Mesendoderm (in vitro differentiated cells): ENCODE data around the gene NHLRC4. TPM values are rescaled to one million over a fixed set of nuclear protein-coding genes. Genes with fewer than 3 reads are reported as not detected.

Source experiments
- DNase-seq: peaks from one replicate; pipeline ENCODE4 v3.0.0; 2013
- H2AK5ac ChIP-seq: 2 replicates; pipeline ENCODE4 v1.6.1; 2013; ENCODE audit warnings: low read length, inconsistent platforms
- H2BK120ac ChIP-seq: 2 replicates; pipeline ENCODE4 v1.6.1; 2013; ENCODE audit warnings: low read depth, mild to moderate bottlenecking, low read length, moderate library complexity, mixed read lengths
- H2BK15ac ChIP-seq: replicated peaks from 2 replicates; pipeline ENCODE4 v1.6.1; 2013; ENCODE audit warnings: low read depth, mild to moderate bottlenecking, moderate library complexity
- H2BK5ac ChIP-seq: 2 replicates; pipeline ENCODE4 v1.6.1; 2013; ENCODE audit warnings: low read length, inconsistent platforms
- H3K18ac ChIP-seq: 2 replicates; pipeline ENCODE4 v1.6.1; 2013; ENCODE audit warnings: mild to moderate bottlenecking, low read length, mixed read lengths
- H3K23ac ChIP-seq: one replicate; pipeline ENCODE4 v1.6.1; 2013; ENCODE audit warnings: low read length
- H3K27ac ChIP-seq: 2 replicates; pipeline ENCODE4 v1.5.1; 2013; ENCODE audit warnings: low read depth, mild to moderate bottlenecking, inconsistent platforms, low read length, moderate library complexity
- H3K27me3 ChIP-seq: 2 replicates; pipeline ENCODE4 v1.6.1; 2013; ENCODE audit warnings: low read length, control low read depth, mild to moderate bottlenecking, inconsistent platforms; ENCODE audit not compliant: insufficient read depth, poor library complexity
- H3K36me3 ChIP-seq: 2 replicates; pipeline ENCODE4 v1.6.1; 2013; ENCODE audit warnings: low read length, inconsistent platforms; ENCODE audit not compliant: control insufficient read depth, insufficient read depth
- H3K4ac ChIP-seq: one replicate; pipeline ENCODE4 v1.6.1; 2013; ENCODE audit warnings: low read depth, mild to moderate bottlenecking, low read length, moderate library complexity
- H3K4me1 ChIP-seq: 2 replicates; pipeline ENCODE4 v1.6.1; 2013; ENCODE audit warnings: low read depth, low read length, inconsistent platforms; ENCODE audit not compliant: control insufficient read depth
- H3K4me2 ChIP-seq: 2 replicates; pipeline ENCODE4 v1.6.1; 2013; ENCODE audit warnings: low read length
- H3K4me3 ChIP-seq: 2 replicates; pipeline ENCODE4 v1.5.1; 2013; ENCODE audit warnings: mild to moderate bottlenecking, low read length
- H3K56ac ChIP-seq: one replicate; pipeline ENCODE4 v1.6.1; 2013; ENCODE audit warnings: low read length
- H3K79me1 ChIP-seq: 2 replicates; pipeline ENCODE4 v1.6.1; 2013; ENCODE audit warnings: low read length, inconsistent platforms
- H3K79me2 ChIP-seq: 2 replicates; pipeline ENCODE4 v1.6.1; 2013; ENCODE audit warnings: mild to moderate bottlenecking, low read length; ENCODE audit not compliant: control insufficient read depth, insufficient read depth
- H3K9ac ChIP-seq: 2 replicates; pipeline ENCODE4 v1.6.1; 2013; ENCODE audit warnings: low read length, inconsistent platforms
- H4K5ac ChIP-seq: one replicate; pipeline ENCODE4 v1.6.1; 2013; ENCODE audit warnings: low read length
- H4K8ac ChIP-seq: one replicate; pipeline ENCODE4 v1.6.1; 2013; ENCODE audit warnings: low read depth, mild to moderate bottlenecking, control low read depth, low read length, moderate library complexity
- WGBS: extraction: QIAGEN DNeasy Blood & Tissue Kit; methylation state at CpG from one replicate; pipeline ENCODE4 v1.1.7; 2013; ENCODE audit warnings: low lambda C conversion rate, missing lambda C conversion rate; ENCODE audit not compliant: insufficient coverage; ENCODE audit errors: extremely low coverage; 5-methylcytosine and 5-hydroxymethylcytosine counted together
- polyA plus RNA-seq, 2 experiments: library from polyadenylated mRNA; stranded (reverse); fragments of 200-250 nt; gene quantifications; one replicate each; pipeline ENCODE4 v1.2.3, GENCODE V29; 2013

NHLRC4 gene
- 0.08 TPM for polyA plus RNA-seq (2013, experiment 1 of 2)
- 0.07 TPM for polyA plus RNA-seq (2013, experiment 2 of 2)

- peak within 1 kb of the TSS; percentile 29 for H3K4ac ChIP-seq
- H3K79me1 ChIP-seq = peaks cover 1% of the 10 kb centered on the region
- no CpG with 5 or more reads among the region's 26 CpGs for WGBS
- H3K27ac ChIP-seq = no peak within 1 kb of the TSS
- no peak within 1 kb of the TSS for H2BK5ac ChIP-seq
- no peak within 1 kb of the TSS for H3K4me2 ChIP-seq
- H3K9ac ChIP-seq = peak within 1 kb of the TSS; percentile 1
- H3K23ac ChIP-seq = no peak within 1 kb of the TSS
- peaks cover 4% of the 10 kb centered on the region for H3K4me1 ChIP-seq
- H3K27me3 ChIP-seq = no peaks in the 10 kb centered on the region
- H2BK15ac ChIP-seq = no peak within 1 kb of the TSS
- H3K56ac ChIP-seq = peak within 1 kb of the TSS; percentile 56
- H4K8ac ChIP-seq = no peak within 1 kb of the TSS
- DNase-seq = peak; percentile 76
- no peak within 1 kb of the TSS for H3K4me3 ChIP-seq
- H3K79me2 ChIP-seq = peaks cover 6% of the 10 kb centered on the region
- H3K36me3 ChIP-seq = no peaks in the 10 kb centered on the region
- no peak within 1 kb of the TSS for H2BK120ac ChIP-seq
- no peak within 1 kb of the TSS for H4K5ac ChIP-seq
- H3K18ac ChIP-seq = no peak within 1 kb of the TSS
- no peak within 1 kb of the TSS for H2AK5ac ChIP-seq
These were observed at the start of gene NHLRC4 for GRCh38 chr16:566475-567372. Gene NHLRC4, plus strand, starts transcription at chr16:567005. Its CDS starts 1,043 bp downstream, at chr16:568048.

- no peaks in the 10 kb centered on the region for H3K27me3 ChIP-seq
- no peak overlapping the region for H3K4me2 ChIP-seq
- no peak overlapping the region for H2BK120ac ChIP-seq
- H3K4me3 ChIP-seq = no peak overlapping the region
- H3K79me2 ChIP-seq = no peaks in the 10 kb centered on the region
- no peak overlapping the region for H3K4ac ChIP-seq
- no peak overlapping the region for H2AK5ac ChIP-seq
- no peaks in the 10 kb centered on the region for H3K79me1 ChIP-seq
- H3K18ac ChIP-seq = no peak overlapping the region
- no peak overlapping the region for H4K5ac ChIP-seq
- H2BK5ac ChIP-seq = no peak overlapping the region
- H3K56ac ChIP-seq = no peak overlapping the region
- no peaks in the 10 kb centered on the region for H3K4me1 ChIP-seq
- H3K23ac ChIP-seq = no peak overlapping the region
- no peak for DNase-seq
- no peak overlapping the region for H3K9ac ChIP-seq
- H2BK15ac ChIP-seq = no peak overlapping the region
- no peak overlapping the region for H3K27ac ChIP-seq
- H3K36me3 ChIP-seq = peaks cover 6% of the 10 kb centered on the region
- no CpG with 5 or more reads among the region's 9 CpGs for WGBS
- H4K8ac ChIP-seq = no peak overlapping the region
These were observed 47.9 kb upstream of the NHLRC4 start for GRCh38 chr16:518858-519257.

- H3K23ac ChIP-seq = no peak overlapping the region
- H3K27ac ChIP-seq = no peak overlapping the region
- no peaks in the 10 kb centered on the region for H3K27me3 ChIP-seq
- no peak overlapping the region for H3K56ac ChIP-seq
- no peak overlapping the region for H4K5ac ChIP-seq
- H2AK5ac ChIP-seq = no peak overlapping the region
- no peak overlapping the region for H3K18ac ChIP-seq
- H2BK5ac ChIP-seq = no peak overlapping the region
- no peak overlapping the region for H3K4me2 ChIP-seq
- H4K8ac ChIP-seq = no peak overlapping the region
- H2BK120ac ChIP-seq = no peak overlapping the region
- no peak for DNase-seq
- H3K79me2 ChIP-seq = no peaks in the 10 kb centered on the region
- no peaks in the 10 kb centered on the region for H3K4me1 ChIP-seq
- H3K36me3 ChIP-seq = peaks cover 6% of the 10 kb centered on the region
- H2BK15ac ChIP-seq = no peak overlapping the region
- no peak overlapping the region for H3K4me3 ChIP-seq
- no peak overlapping the region for H3K9ac ChIP-seq
- WGBS = no CpG with 5 or more reads among the region's 19 CpGs
- H3K79me1 ChIP-seq = no peaks in the 10 kb centered on the region
- H3K4ac ChIP-seq = no peak overlapping the region
These were observed 47.4 kb upstream of the NHLRC4 start for GRCh38 chr16:519425-519824.

- Histone ChIP-seq H3K56ac (no peak overlapping the region), H3K9ac (no peak overlapping the region), H3K4ac (no peak overlapping the region), H4K5ac (no peak overlapping the region), H2BK120ac (no peak overlapping the region), H2BK5ac (no peak overlapping the region), H3K4me1 (no peaks in the 10 kb centered on the region), H3K23ac (no peak overlapping the region), H2BK15ac (no peak overlapping the region), H3K79me1 (no peaks in the 10 kb centered on the region), H3K4me3 (no peak overlapping the region), H2AK5ac (no peak overlapping the region), H3K27ac (no peak overlapping the region), H3K79me2 (no peaks in the 10 kb centered on the region), H3K4me2 (no peak overlapping the region), H4K8ac (no peak overlapping the region), H3K18ac (no peak overlapping the region), H3K27me3 (no peaks in the 10 kb centered on the region), H3K36me3 (peaks cover 6% of the 10 kb centered on the region)
- no CpG with 5 or more reads among the region's 35 CpGs for WGBS
- no peak for DNase-seq
These were observed 46.7 kb upstream of the NHLRC4 start for GRCh38 chr16:519841-520687.

- Histone ChIP-seq H2BK120ac (no peak overlapping the region), H4K8ac (no peak overlapping the region), H2BK15ac (no peak overlapping the region), H4K5ac (no peak overlapping the region), H2BK5ac (no peak overlapping the region), H3K4me2 (no peak overlapping the region), H3K4me3 (no peak overlapping the region), H3K4me1 (peaks cover under 1% of the 10 kb centered on the region), H3K9ac (no peak overlapping the region), H3K23ac (no peak overlapping the region), H3K79me1 (peaks cover 2% of the 10 kb centered on the region), H3K27ac (no peak overlapping the region), H3K56ac (no peak overlapping the region), H3K27me3 (no peaks in the 10 kb centered on the region), H2AK5ac (no peak overlapping the region), H3K79me2 (no peaks in the 10 kb centered on the region), H3K36me3 (peaks cover 6% of the 10 kb centered on the region), H3K4ac (no peak overlapping the region), H3K18ac (no peak overlapping the region)
- no CpG with 5 or more reads among the region's 13 CpGs for WGBS
- DNase-seq = no peak
These were observed 46.0 kb upstream of the NHLRC4 start for GRCh38 chr16:520847-521246.
